Hepatic stellate cell (primary cell): Measurements from ENCODE around the gene TXNIP.

ENCODE experiments used
- DNase-seq: peaks from one replicate; pipeline ENCODE4 v3.0.0; 2011; ENCODE audit warnings: low spot score

The TXNIP gene

DNA sequence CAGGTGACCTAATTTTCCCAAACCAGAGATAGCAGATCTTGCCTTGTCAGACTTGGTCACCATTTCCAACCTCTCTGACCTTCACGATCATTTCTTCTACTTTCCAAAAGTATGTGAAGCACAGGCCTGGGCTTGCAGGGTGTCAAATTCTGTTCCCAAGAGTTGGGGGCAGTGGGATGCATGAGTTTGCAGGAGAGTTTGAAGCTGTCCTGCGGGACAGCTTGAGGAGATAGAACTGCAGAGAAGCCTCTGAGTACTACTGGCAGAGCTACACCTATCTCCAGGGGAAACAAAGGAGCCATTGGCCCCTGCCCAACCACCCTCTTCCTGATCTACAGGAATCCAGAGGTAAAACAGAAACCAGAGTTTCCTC lies 11.3 kb downstream of the TXNIP start:
- no peak for DNase-seq

DNA sequence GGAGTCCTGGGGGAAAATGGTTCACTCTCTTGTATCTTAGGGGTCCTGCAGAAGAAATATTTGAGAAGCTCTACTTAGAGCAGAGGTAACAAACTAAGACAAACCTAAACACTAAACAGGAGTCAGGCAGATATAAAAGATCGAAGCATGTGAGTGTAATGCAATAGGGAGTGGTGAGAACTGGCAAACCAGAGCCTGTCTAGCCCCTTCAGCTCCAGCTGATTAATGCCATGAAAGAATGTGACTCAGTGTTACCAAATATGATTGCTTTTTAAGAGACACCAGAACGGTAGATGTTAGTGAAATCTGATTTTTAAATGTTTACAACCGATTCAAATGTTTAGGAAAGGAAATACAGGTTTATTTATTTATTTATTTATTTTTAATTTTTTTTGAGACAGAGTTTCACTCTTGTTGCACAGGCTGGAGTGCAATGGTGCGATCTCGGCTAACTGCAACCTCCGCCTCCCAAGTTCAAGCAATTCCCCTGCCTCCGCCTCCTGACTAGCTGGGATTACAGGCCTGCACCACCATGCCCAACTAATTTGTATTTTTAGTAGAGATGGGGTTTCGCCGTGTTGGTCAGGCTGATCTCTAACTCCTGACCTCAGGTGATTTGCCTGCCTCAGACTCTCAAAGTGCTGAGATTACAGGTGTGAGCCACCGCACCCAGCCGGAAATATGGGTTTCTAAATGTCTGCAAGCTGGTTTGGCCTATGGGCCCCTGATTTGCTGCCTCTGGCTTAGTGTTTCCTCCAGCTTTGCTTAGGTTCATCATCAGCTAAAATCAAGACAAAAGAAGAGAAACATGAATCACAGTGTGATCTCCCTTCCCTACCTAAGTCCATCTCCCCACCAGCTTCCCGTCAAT lies 12.2 kb downstream of the TXNIP start:
- DNase-seq: no peak

DNA sequence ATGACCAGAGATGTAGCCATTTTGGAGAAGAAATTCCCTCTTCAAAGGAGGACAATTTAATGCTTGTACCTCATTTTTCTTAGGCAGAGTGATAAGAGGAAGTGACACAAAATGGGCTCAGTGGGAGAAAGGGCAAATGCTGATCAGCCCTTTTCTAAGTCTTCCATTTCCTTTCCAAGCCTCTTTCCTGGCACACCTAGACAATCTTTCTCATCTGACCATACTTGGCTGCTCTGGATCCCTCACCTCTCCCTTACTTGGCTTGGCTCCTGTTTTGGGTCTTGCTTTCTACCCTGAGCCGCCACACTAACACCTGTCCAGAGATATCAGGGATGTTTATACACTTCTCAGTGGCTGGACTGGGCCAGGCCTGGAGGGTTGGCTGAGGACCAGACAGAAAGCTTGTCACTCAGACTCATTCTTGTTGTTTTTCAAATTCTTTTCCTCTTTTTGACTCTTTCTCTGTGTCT lies 13.1 kb downstream of the TXNIP start:
- DNase-seq: no peak

DNA sequence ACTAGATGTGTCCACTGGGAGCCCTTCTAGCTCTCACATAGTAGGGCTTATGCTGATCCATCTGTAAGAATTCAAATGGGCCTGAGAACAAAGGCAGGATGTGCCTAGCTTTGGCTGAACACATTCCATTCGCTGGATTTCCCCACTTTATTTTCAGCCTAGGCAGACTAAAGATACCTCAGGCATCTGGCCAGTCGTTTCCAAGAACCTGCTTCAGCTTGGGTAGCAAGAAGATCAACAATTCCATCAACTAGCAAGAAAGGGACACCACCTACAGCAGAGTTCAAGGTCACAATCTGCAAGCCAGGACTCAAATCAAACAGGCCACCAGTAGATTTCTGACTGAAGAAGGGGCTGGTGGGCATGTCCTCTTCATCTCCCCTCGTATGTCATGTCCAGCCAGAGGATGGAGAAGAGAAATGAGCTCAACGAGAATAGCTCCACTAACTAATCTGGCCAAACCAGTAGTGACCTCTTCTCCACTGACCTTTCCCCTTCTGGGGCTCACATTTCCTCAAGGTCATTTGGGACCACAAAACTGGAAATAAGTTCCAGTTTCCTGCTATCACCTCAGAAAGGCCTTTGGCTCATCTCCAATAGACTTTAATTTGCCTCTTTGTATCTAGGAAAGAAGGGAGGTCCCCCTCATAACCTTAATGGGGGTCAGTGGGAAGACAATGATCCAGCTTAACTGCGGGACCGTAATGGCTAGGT lies 14.2 kb downstream of the TXNIP start:
- DNase-seq: no peak

DNA sequence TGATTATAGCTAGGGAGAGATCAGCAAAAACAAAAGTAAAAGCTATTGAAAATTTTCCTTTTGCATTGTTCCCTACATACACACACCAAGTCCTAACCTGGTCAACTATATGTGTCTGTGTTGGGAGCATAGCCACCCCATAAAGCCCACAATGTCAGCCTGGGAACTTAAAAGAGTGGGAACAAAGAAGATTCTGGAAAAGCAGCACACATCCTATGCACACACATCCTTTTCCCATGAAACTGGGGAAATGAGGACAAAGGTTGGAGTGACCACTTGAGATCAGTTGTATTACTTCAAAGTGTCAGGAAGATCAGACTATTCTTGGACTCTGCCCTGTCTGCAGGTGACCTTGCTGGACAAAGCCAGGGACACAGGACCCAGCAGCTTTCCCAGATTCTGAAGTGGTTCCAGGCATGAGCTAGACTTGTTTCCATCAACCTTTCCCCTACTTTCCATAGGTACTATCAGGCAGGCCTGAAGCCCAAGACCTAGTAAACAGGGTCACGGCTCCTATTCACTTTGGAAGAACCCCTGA lies 15.9 kb downstream of the TXNIP start:
- DNase-seq: no peak

DNA sequence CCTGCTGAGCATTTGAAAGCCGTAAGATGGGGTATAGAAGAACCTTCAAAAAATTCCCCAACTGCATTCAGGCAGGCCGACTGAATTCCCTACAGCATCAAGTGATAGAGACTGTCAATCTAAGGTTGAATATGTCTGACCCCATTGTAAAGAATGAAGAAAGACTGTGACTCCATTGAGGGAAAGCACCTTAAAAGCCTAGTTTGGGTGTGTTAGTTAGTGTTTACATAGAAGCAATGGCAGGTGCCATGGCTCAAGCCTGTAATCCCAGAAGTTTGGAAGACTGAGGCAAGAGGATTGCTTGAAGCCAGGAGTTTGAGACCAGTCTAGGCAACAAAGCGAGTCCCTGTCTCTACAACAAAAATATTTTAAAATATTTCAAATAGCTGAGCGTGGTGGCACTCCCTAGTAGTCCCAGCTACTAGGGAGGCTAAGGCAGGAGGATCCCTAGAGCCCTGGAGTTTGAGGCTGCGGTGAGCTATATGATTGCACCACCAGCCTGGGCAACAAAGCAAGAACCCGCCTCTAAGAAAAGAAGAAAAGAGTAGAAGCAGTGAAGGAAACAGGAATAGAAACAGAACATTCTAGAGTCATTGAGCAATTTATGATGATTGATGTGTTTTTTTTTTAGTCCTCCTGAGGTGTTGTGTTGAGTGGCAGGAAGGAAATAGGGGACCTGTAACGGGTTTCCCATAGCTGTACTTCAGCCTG lies 16.5 kb downstream of the TXNIP start:
- no peak for DNase-seq

DNA sequence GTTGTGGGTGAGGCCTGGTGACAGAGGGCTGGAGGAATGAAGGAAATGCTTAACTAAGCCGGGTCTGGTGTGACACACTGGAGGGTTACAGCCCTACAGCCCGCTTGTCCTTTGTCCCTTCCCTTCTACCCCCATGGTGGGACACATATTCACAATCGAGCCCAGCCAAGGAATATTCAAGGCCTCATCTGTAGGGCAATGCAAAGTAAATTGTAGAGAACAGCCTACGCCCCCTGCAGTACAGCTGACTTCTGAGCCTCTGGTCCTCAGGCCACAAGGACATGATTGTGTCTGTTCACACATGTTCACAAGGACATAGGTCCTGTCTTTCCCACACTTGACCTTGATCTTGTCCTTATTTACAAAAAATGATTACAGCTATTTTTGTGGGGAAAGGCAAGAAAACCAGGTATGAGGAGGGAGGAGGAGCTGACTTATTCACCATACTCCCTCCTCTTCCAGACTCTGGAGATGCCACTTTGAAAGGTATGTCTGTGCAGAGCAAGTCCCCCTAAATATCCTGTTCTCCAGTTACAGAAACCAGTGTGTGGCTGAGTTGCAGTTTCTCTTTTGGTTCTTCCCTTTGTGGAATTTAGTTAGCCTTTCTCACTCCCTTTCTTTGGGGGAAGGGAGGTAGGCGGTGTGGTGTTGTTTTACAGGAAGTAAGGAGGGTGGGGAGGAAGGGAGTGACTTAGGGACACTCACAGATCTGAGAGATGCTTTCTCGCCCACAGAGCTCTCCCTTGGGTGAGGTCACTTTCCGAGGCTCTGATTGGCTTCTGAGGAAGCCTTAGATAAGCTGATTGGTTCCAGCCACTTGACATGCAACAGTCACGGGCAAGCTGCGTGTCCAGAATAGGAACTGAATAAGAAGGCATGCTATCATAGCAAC lies 17.3 kb downstream of the TXNIP start:
- peak; percentile 93 for DNase-seq

DNA sequence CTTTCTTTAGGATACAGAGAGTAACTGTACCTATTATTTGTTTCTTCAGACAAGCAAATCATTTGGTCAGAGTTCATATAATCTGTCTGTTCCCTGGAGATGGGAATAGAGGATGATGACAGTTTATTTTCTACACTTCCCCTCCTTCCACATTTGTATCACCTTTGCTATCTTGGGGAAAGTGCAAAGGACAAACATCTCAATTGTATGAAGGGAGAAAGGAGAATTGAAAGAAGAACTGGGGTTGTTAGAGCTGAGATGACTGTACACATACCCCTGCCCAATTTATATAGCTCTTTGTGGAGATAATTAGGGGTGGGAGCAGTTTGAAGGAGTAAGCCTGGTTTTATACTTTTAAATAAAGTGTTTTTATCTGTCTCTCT lies 17.9 kb downstream of the TXNIP start:
- DNase-seq: no peak

DNA sequence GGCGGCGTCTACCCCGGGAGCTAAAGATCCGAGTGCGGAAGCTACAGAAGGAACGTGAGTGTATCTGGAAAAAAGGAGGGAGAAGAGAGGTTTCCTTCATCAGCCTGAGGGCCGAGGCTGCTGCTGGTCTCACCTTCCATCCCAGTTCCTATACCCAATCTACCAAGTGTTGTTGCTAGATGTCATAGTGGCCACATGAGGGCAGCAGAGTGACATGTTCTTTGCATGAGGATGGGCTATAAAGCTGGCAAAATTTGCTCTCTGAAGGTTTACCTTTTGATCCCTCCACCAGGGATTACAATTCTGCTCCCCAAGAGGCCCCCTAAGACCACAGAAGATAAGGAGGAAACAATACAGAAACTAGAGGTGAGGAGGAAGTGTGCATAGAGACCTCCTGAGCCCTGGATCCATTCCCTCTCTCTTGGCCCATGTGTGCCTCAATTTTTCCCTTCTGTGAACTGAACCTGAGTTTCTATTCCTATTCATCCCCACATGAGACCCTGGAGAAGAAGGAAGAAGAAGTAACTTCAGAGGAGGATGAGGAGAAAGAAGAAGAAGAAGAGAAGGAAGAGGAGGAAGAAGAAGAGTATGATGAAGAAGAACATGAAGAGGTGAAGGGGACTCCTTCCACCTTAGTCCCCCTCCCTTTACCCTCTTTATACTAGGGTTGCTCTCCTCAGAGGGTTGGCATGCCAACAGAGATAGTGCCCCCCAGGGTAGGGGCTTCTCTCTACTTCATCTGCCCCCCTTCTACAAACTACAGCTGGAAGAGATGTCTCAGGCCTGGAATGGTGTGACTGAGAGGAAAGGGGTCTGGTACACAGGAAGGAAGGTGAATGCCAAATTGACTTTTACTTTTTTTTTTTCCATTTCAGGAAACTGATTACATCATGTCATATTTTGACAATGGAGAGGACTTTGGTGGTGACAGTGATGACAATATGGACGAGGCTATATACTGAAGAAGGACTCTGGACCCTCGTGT lies 18.6 kb downstream of the TXNIP start:
- peak; percentile 69 for DNase-seq

DNA sequence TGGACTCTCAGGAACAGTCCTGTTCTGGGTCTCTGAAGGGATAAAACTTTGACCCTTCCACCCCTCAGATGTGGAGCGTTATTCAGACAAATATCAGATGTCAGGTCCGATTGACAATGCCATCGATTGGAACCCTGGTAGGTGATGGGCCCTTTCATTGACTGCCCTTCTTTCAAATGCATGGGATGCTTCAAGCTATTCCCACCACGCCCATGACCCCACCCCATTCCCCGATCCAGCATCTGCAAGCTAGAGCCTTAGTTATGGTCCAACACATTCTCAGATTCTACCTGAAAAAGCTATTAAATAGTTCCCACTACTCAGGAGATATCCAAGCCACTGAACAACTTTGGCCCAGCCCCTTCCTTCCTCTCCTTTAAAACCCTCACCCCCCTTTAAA lies 19.4 kb downstream of the TXNIP start:
- no peak for DNase-seq

DNA sequence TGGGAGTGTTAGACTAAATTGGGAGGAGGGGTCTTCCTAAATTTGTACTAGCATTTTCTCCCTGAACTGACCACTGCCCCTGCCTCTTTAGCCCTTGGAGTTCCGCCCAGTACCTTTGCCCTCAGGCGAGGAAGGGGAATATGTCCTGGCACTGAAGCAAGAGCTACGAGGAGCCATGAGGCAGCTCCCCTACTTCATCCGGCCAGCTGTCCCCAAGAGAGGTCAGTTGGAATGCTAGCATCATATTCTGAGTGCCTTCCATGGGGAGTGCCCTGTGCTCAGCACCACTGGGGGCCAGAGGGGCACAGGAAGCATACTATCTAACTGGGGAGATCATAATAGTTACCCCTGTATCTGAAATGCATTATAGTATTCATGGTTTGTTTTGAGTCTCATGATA lies 21.2 kb downstream of the TXNIP start:
- DNase-seq: no peak

DNA sequence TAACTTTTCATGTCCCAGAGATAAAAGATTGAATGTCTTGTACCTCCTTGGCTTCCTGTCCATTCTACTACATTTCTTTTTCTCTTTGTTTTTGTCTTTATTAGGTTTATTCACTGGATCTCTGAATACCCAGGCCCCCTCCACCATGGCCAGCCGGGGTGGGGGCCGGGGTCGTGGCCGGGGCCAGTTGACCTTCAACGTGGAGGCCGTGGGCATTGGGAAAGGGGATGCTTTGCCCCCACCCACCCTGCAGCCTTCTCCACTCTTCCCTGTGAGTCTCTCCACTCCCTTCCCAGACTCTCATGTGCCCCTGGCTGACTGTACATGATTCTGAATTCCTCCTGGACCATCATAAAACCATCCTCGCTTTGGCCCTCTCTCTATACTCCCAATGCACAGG lies 21.7 kb downstream of the TXNIP start:
- DNase-seq: no peak

DNA sequence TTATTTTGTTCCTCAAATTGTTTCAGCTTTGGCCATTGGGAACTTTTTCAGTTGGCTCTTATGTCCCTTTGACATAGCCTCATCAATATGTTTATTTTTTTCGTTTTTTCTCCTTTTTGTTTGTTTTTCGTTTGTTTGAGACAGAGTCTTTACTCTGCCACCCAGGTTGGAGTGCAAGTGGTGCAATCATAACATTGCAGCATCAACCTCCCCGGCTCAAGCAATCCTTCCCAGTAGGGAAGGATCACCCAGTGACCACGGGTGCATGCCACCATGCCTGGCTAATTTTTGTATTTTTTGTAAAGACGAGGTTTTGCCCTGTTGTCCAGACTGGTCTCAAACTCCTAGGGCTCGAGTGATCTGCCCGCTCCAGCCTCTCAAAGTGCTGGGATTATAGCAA lies 23.8 kb downstream of the TXNIP start:
- no peak for DNase-seq

DNA sequence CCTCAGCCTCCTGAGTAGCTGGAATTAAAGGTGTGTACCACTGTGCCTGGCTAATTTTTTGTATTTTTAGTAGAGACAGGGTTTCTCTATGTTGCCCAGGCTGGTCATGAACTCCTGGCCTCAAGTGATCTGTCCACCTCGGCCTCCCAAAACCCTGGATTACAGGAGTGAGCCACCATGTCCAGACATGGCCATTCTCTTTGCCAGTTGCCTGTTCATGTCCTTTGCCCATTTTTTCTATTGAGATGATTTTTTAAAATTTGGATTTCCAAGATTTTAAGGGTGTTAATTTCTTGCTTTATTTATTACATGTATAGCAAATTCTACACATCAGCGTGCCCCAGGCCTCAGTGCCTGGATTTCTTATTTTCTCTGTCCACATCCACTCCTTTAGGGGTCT lies 29.1 kb downstream of the TXNIP start:
- DNase-seq: no peak

DNA sequence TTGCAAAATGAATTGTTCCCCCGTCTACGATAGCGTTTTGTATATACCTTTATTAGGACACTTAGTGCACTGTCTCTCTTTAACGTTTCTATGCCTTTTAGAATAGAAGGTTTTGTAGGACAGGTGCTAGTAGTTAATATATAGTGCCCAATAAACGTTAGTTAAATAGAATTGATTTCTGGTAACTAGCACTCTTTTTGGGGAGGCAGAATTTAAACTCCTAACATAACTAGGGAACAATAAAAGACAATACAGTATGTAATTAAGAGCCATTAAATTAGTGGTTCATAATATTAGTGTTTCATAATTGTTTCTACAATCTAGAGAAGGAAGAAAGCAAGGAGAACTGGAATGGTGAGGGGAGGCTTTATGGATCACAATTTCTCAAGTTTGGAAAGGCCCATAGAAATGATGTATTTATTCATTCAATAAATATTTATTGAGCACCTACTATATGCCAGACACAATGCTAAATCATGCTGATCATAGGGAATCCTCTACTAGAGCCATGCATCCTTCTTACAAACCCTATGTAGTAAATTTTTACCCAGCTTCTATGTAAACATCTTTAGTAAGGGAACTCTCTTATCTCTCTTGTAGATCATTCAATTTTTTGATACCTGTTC lies 31.1 kb downstream of the TXNIP start:
- DNase-seq: no peak

DNA sequence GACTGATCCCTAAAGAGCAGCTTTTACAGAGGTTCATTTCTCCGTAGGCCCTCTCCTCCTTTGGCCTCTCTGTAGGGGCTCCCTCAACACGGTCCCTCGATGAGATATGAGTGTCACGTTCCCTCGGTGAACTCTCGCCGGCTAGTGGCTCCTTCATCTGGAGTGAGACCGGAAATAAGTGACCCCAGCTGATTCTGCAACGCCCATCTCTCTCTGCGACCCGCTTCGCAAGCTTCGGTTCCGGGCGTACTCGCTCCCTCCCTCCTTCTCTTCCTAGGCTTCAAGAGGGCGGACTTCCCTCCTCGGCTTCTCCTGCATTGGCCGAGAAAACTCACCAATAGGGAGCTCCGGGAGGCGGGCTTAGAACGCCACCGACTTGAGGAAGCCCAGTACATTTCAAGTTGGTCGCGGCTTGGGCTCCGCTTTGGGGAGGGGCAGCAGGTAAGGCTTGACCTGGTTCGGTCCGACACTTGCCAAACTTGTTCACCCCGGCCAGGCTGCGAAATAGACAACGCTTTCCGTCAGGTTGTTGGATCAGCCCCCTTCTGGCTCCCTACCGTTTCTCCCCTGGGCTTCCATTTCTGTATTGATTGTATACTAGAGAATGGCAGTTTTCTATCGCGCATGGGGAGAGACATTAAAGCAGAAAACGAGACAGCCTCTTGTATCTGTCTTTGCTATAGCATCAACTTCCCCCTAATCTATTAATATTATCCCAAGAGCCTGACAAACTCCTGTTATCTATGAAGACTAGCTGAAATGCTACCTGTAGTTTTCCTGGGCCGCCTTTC lies 31.9 kb downstream of the TXNIP start, which contains the start of the genes ANKRD34A and POLR3GL:
Gene ANKRD34A (minus strand): TSS at position 248 of the 791 bp plus-strand sequence. CDS start 2,816 bp downstream, outside the sequence.
Gene POLR3GL (plus strand): TSS at position 363 of the 791 bp plus-strand sequence. CDS start 10,176 bp downstream, outside the sequence.
- peak; percentile 94 for DNase-seq

DNA sequence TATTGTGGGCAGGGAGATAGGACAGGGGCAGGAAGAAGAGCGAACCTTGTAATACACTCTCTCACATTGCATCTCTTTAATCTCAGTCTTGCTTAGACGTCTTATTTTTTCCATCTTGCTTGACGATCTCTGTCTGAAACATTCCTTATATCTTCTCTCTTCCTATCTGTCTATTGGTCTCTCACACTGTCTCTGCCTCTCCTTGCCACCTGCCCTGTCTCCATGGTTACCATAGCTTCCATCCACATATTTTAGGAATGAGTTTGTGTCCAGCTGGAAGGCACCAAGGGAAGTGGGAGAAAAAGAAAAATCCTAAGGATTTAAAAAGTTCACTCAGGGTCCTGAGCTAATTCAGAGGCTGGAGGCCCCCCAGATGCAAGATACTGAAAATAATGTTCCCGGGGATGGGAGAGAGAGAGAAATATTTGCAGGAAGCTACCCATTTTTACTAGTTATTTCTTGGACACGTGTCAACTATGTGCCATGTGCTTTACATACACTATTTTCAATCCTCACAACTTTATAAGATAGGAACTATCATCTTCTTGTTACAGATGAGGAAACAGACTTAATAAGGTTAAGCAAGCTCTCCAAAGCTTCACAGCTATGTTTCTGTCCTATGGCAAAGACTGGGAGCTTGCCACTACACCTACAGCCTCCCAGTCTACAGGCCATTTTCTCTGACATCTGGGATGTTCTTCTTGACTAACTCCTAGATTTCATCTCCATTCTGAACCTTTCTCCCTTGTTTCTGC lies 32.9 kb downstream of the TXNIP start:
- DNase-seq: peak; percentile 77
